ENCODE results near the gene DNAJC16. TPM values are rescaled to one million over a fixed set of nuclear protein-coding genes. Genes with fewer than 3 reads are reported as not detected.
A peak's percentile ranks its signal among the peaks of the same experiment; 100 is the strongest.
"Not testable (repeated sequence)": the region's sequence is repeated elsewhere in the genome, so short reads cannot be mapped to it uniquely, and the experiment has no call there.

DNAJC16 gene
- polyA plus RNA-seq (2012; ENCODE audit: low read depth, missing spikeins): 3.8 TPM

- peak; percentile 79; the same call in 1 of the 2 replicates for TF ChIP-seq POU2F2 (IDR thresholded peaks at IDR 0.05; ENCODE audit: low read depth, low read length)
- peak; percentile 70 for TF ChIP-seq POLR2A (IDR thresholded peaks at IDR 0.05; ENCODE audit: low read depth, low read length)
- no peak; the same call in 1 of the 2 replicates for TF ChIP-seq POLR2AphosphoS5 (IDR thresholded peaks at IDR 0.05; ENCODE audit: low read depth, low read length)
- TF ChIP-seq PAX5 (IDR thresholded peaks at IDR 0.05; ENCODE audit: insufficient read depth, low read length, severe bottlenecking): no peak
- TF ChIP-seq SPI1 (IDR thresholded peaks at IDR 0.05; ENCODE audit: low read depth, low read length): no peak
- TF ChIP-seq TAF1 (IDR thresholded peaks at IDR 0.05; ENCODE audit: low read depth, low read length): peak; percentile 43; the same call in 1 of the 2 replicates
- FAIRE-seq: peak; percentile 100
Observed at GRCh38 chr1:15526490-15527339, at the start of gene DNAJC16. Gene DNAJC16 (plus strand): TSS chr1:15526848. CDS start chr1:15529106, 2,258 bp downstream.

GRCh38 chr1:15476927-15477326 is 49.7 kb upstream of the DNAJC16 start:
- TF ChIP-seq POLR2A (IDR thresholded peaks at IDR 0.05; ENCODE audit: low read depth, low read length) (no peak), TAF1 (IDR thresholded peaks at IDR 0.05; ENCODE audit: low read depth, low read length) (no peak), SPI1 (IDR thresholded peaks at IDR 0.05; ENCODE audit: low read depth, low read length) (no peak), POLR2AphosphoS5 (IDR thresholded peaks at IDR 0.05; ENCODE audit: low read depth, low read length) (no peak), PAX5 (IDR thresholded peaks at IDR 0.05; ENCODE audit: insufficient read depth, low read length, severe bottlenecking) (no peak), POU2F2 (IDR thresholded peaks at IDR 0.05; ENCODE audit: low read depth, low read length) (no peak)
- DNase-seq (ENCODE audit: insufficient read length, low spot score) (no peak), FAIRE-seq (no peak)

More at GRCh38 chr1:15526490-15527339, at the start of gene DNAJC16:
- peak; percentile 78 for DNase-seq (ENCODE audit: insufficient read length, low spot score)

- FAIRE-seq (no peak), DNase-seq (ENCODE audit: insufficient read length, low spot score) (no peak)
- TF ChIP-seq TAF1 (IDR thresholded peaks at IDR 0.05; ENCODE audit: low read depth, low read length) (no peak), POLR2A (IDR thresholded peaks at IDR 0.05; ENCODE audit: low read depth, low read length) (no peak), POLR2AphosphoS5 (IDR thresholded peaks at IDR 0.05; ENCODE audit: low read depth, low read length) (no peak), POU2F2 (IDR thresholded peaks at IDR 0.05; ENCODE audit: low read depth, low read length) (no peak), SPI1 (IDR thresholded peaks at IDR 0.05; ENCODE audit: low read depth, low read length) (no peak), PAX5 (IDR thresholded peaks at IDR 0.05; ENCODE audit: insufficient read depth, low read length, severe bottlenecking) (no peak)
Observed at GRCh38 chr1:15477646-15478212, 48.9 kb upstream of the DNAJC16 start.

GRCh38 chr1:15479654-15480347 is 46.8 kb upstream of the DNAJC16 start:
- FAIRE-seq (no peak), DNase-seq (ENCODE audit: insufficient read length, low spot score) (no peak)
- no peak for TF ChIP-seq PAX5 (IDR thresholded peaks at IDR 0.05; ENCODE audit: insufficient read depth, low read length, severe bottlenecking)

- not testable (repeated sequence) for FAIRE-seq
Observed at GRCh38 chr1:15482455-15482854, 44.2 kb upstream of the DNAJC16 start.

GRCh38 chr1:15482983-15483543 is 43.6 kb upstream of the DNAJC16 start:
- not testable (repeated sequence) for DNase-seq (ENCODE audit: insufficient read length, low spot score); FAIRE-seq

More at GRCh38 chr1:15482455-15482854, 44.2 kb upstream of the DNAJC16 start:
- not testable (repeated sequence) for DNase-seq (ENCODE audit: insufficient read length, low spot score)

- TF ChIP-seq TAF1 (IDR thresholded peaks at IDR 0.05; ENCODE audit: low read depth, low read length): no peak
- no peak for TF ChIP-seq POU2F2 (IDR thresholded peaks at IDR 0.05; ENCODE audit: low read depth, low read length)
- no peak for TF ChIP-seq SPI1 (IDR thresholded peaks at IDR 0.05; ENCODE audit: low read depth, low read length)
- no peak for TF ChIP-seq POLR2AphosphoS5 (IDR thresholded peaks at IDR 0.05; ENCODE audit: low read depth, low read length)
- TF ChIP-seq PAX5 (IDR thresholded peaks at IDR 0.05; ENCODE audit: insufficient read depth, low read length, severe bottlenecking): no peak
- TF ChIP-seq POLR2A (IDR thresholded peaks at IDR 0.05; ENCODE audit: low read depth, low read length): no peak
- FAIRE-seq: no peak
- no peak for DNase-seq (ENCODE audit: insufficient read length, low spot score)
Observed at GRCh38 chr1:15483971-15484370, 42.7 kb upstream of the DNAJC16 start.

GRCh38 chr1:15484443-15484842 is 42.2 kb upstream of the DNAJC16 start:
- FAIRE-seq; DNase-seq (ENCODE audit: insufficient read length, low spot score): not testable (repeated sequence)

- FAIRE-seq (no peak), DNase-seq (ENCODE audit: insufficient read length, low spot score) (no peak)
- TF ChIP-seq PAX5 (IDR thresholded peaks at IDR 0.05; ENCODE audit: insufficient read depth, low read length, severe bottlenecking) (no peak), SPI1 (IDR thresholded peaks at IDR 0.05; ENCODE audit: low read depth, low read length) (peak; percentile 35)
Observed at GRCh38 chr1:15485636-15486035, 41.0 kb upstream of the DNAJC16 start.

- DNase-seq (ENCODE audit: insufficient read length, low spot score); FAIRE-seq: not testable (repeated sequence)
Observed at GRCh38 chr1:15486844-15487610, 39.6 kb upstream of the DNAJC16 start.
